GM21737 (cell line): ENCODE data around the gene DNMT3B.

Source experiments
- ATAC-seq: cut with Tn5 transposase; IDR thresholded peaks from one replicate; pipeline ENCODE4 v1.9.1; 2021; ENCODE audit warnings: mild to moderate bottlenecking, moderate library complexity; ENCODE audit not compliant: unreplicated experiment

DNMT3B gene

DNA sequence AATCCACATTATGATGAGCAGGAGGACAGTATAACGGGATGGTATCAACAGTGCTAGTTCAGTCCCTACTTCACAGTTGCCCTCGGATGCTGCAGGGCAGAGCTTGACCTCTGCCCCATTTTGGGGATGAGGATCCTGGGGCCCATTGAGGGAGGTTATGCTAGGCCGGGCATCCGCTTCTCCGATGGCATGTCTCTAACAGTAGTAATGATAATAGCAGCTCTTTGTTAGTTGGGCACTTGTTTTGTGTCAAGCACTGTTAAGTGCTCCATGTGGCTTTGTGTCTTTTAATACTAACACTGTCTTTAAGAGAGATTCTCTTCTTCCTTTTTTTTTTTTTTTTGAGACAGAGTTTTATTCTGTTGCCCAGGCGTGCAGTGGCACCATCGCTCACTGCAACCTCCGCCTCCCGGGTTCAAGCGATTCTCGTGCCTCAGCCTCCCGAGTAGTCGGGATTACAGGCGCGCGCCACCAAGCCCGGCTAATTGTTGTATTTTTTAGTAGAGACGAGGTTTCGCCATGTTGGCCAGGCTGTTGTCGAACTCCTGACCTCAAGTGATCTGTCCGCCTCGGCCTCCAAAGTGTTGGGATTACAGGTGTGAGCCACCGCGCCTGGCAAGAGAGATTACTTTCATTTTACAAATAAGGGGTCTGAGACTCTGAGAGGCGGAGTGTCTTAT lies 58.7 kb downstream of the DNMT3B start:
- ATAC-seq, result no peak

DNA sequence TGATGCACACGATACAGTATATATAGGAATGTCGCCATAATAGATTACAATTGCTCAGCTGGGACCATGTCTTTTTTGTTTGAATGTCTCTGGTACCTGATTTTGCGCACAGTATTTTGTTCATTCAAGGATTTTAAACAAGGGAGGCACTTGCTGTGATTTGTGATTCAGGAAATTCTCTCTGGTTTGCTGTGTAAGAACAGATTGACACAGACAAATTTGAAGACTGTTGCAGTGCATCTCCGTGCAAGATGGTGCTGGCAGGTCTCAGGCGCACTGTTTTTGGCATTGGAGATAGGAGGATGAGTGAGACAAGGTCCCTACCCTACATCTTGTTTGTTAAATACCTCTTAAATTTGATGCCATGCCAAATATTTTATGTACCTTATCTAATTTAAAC lies 60.0 kb downstream of the DNMT3B start:
- ATAC-seq, result no peak

DNA sequence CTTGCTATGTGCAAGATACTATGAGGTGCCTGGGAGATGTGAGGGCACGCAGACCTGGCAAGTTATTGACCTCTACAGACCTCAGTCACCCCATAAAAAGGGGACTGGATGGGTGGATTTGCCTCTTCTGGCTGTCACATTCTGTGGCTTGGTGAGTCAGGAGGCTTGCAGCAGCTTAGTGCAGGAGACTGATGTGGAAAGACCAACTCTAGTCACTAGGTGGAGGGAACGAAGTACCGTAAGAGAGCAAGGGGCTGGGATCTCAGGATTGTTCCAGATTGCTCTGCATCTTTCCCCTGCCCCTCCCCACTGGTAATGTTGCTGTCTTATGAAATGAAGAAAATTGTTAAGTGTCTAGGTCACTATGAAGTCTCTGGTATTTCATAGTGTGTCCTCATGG lies 60.9 kb downstream of the DNMT3B start:
- ATAC-seq, result no peak

DNA sequence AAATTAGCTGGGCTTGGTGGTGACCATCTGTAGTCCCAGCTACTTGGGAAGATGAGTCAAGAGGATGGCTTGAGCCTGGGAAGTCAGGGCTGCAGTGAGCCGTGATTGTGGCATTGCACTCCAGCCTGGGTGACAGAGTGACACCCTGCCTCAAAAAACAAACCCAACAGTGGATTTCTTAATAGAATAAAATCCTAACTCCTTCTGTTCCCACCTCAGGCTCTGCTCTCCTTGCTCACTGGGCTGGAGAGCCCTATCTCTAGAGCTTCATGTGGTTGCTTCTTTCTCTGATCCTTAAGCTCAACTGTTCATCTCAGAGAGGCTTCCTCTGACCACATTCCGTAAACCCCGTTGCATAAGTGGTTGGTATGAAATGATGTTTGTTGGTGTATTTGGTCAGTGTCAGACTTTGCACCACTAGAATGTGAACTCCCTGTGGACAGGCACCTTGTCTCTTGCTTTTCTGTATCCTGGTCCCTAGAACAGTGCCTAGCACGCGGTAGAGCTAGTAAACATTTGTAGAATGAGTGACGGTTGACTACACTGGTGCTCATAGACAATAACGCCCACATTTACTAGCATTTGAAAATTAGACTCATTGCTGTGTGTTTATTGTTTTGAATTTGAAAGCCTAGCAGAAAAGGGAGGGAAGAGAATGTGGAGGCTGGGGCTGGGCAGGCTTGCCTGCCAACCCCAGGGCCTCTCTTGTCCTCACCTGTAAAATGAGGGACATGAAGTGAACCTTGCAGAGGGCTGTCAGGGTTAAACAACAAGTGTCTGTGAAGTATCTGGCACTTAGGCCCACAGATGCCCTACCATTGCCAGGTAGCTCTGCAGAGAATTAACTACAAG lies 61.8 kb downstream of the DNMT3B start:
- ATAC-seq, result no peak

DNA sequence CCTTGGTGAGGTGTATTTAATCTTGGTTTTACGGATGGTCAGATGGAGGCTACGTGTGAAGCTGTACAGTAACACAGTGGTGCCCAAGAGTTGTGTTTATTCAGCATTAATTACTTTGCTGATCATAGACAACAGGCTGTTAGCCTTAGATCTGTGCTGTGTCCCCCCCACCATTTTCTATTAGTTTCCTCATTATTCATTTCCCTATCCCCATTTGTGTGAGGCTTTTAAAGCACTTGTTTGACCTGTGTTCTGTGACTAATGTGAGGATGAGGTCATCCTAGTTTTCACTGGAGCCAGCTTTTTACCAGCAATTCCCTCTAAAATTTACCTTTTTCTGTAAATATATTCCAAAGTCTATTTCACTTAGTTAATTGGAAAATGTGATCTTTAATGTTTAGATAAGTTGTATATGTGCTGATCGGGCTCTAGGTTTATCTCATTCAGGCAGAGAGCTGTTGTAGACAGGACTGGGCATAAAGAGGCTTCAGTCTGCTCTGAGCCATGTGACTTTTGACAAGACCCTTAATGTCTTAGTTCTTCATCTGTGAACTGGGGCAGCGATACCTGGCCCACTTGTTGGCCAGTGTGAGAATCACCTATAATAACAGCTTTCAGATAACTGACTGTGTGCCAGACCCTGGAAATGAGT lies 66.0 kb downstream of the DNMT3B start:
- ATAC-seq, result no peak

DNA sequence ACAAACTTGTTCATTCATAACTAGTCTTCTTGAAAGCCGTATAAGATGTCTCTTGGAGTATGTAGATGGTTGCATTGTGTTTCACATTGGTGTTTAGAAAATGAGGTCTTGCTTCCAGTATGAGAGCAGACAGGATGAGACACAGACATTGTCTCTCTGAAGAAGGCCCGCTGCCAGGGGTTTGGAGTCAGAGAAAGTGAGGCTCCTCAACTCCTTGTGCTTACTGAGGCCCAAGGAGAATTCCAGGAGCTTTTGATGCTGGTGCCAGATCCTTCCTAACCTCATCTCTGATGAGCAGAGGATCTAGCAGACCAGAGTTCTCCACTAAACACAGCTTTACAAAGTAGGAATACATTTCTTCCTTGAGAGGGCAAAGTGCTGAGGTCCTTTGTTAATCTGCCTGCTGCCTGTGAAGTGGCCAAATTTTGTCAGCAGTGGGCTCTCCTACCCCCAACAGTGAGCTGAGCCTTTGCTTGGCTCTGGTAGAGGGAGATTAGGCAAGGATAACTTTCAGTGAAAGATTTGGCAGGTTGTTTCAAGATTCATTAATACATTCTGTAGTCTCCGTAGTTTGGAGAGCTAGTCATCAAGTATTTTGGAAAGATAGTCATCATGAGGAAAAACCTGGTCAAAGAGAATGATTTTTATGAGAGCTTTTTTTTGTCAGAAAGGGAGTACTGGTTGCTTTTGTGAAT lies 67.3 kb downstream of the DNMT3B start:
- no peak for ATAC-seq

DNA sequence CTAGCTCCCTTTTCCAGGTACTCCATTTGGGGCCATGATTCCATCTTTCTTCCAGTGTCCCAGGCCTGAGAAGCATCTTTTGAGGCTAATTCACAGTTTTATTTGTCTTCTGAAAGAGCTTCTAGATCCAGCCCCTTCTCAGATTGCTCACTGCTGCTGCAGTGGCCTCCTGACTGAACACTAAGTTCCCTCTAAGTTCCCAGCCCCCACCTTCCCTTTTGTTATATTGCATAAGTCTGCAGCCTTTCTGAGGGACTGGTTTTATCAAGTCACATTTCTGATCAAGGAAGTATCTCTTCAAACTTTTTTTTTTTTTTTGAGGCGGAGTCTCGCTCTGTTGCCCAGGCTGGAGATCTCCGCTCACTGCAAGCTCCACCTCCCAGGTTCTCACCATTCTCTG lies 68.3 kb downstream of the DNMT3B start:
- ATAC-seq, result no peak

DNA sequence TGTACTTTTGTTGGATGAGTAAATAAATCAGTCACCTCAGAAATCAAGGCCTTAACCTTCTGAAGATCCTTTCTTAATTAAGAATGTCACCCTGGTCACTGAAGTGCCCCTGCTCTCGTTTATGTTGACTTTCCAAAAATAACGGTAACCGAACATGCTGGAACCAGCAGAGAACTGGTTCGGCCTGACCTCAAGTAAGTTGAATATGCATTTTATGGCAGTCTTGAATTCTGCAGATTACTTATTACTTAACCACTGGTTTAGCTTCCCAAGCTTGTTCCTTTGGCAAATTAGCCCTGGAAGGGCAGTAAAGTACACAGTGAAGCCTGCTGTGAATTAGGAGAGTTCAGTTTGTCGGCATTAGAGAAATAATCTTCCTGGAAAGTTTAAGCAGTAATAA lies 69.8 kb downstream of the DNMT3B start:
- no peak for ATAC-seq

DNA sequence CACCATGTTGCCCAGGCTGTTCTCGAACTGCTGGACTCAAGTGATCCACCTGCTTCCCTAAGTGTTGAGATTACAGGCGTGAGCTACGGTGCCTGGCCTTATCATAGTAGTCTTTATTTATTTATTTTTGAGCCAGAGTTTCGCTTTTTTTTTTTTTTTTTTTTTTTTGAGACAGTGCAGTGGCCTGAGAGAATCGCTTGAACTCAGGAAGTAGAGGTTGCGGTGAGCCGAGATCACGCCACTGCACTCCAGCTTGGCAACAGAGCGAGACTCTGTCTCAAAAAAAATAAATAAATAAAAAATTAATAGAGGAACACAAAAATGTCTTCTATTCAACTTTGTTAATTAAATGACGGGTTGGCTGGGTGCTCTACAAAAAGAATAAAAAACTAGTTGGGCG lies 70.5 kb downstream of the DNMT3B start:
- no peak for ATAC-seq

DNA sequence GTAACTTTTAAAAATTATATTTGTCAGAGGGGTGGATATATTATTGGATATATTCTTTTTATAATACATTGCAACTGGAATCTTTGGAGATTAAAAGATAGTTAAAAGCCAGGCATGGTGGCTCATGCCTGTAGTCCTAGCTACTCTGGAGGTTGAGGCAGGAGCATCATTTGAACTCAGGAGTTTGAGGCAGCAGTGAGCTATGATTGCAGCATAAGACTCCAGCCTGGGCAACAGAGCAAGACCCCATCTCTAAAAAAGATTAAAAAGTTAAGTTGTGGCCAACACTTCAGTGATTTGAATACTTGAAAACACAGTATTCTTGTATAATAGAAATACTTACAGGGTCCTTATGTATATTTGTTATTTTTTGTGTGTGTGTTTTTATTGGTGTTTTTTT lies 72.8 kb downstream of the DNMT3B start:
- ATAC-seq, result no peak

DNA sequence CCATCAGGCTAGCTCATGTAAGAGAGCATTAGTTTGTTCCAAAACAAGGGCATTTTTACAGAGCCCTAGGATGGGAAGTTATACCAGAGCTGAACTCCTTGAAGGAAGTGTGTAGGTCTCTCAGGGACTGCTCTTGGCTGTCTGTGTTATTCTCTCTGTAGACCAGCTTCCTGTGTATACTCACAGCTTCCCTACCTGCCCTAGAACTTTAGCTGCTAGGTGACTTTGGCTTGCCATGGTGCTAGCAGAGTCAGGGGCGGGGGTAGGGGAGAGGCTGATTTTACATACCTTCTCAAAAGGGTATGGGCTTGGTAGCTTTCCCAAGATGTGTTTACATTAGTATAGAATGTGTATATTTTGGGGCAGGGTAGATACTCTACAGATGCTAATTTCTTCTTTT lies 75.0 kb downstream of the DNMT3B start:
- no peak for ATAC-seq

DNA sequence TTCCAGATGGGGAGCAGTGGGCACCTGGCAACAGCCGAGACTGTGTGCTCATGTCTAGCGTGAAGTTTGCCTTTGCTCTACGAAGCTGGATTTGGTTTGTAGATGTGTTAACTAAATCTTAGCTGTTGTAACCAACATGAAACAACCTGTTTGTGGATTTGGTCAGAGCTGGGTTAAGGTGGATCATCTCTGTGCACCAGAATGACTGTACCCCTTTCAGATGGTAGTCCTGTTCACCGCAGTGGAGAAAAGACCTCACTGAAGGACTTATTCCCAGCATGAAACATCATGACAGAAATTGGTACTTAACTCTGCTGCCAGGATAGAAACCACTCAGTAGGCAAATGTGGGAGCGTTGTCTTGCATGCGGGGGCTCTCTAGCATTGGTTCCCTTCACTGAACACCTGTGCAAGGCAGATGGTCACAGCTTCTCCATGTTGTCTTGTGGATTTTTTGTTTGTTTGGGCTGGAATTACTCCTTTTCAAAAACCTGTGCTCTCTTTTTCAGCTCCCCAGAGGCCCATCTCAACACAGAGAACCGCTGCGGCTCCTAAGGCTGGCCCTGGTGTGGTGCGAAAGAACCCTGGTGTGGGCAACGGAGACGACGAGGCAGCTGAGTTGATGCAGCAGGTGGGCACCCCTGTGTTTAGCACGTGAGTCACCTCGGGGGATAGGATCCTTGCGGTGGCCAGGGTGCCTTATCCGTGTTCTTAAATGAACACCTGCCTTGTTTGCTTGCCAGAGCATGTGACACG lies 77.2 kb downstream of the DNMT3B start:
- ATAC-seq, result no peak

DNA sequence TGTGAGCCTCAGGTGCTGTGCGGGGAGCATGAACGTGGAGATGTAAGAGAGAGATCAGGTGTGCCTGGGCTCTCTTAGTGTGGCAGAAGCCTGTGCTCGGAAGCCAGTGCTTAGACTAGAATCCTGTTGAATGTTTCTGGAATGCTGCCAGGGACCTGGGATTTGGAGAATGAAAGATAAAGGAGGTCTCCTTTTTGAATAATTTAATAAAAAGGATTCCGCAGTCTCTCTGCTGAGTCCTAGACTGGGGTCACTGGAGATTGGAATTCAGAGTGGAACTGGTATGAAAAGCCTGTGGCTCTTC lies 77.7 kb downstream of the DNMT3B start:
- no peak for ATAC-seq

DNA sequence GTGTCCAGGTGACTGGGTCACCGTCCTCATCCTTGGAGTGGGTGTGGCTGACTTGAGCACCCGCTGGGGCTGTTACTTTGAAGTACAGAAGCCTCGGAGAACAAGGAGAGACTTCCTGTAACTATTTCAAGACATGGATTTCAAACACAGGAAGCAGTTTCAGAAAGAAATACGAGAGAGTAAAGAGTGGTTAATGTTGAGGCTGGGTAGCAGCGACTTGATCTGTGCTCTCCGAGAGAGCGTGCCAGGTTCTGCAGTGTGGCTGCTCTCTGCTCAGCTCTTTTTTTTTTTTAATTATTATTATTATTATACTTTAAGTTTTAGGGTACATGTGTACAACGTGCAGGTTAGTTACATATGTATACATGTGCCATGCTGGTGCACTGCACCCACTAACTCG lies 79.0 kb downstream of the DNMT3B start:
- ATAC-seq, result no peak

DNA sequence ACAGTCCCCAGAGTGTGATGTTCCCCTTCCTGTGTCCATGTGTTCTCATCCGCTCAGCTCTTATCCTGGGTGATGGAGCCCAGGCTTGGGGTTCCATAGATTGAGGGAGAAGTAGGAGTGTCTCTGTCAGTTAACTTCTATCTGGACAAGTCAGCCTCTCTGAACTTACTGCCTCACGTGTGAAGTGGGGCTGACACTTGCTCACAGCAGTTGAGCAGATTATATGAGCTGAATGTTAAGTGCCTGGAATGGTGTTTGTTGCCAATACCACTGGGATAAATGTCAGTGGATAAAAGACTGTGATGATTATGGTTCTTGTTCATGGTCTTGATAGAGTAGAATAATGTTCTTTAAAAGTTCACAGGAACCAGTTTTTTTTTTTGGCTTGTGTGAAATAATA lies 79.4 kb downstream of the DNMT3B start:
- no peak for ATAC-seq

DNA sequence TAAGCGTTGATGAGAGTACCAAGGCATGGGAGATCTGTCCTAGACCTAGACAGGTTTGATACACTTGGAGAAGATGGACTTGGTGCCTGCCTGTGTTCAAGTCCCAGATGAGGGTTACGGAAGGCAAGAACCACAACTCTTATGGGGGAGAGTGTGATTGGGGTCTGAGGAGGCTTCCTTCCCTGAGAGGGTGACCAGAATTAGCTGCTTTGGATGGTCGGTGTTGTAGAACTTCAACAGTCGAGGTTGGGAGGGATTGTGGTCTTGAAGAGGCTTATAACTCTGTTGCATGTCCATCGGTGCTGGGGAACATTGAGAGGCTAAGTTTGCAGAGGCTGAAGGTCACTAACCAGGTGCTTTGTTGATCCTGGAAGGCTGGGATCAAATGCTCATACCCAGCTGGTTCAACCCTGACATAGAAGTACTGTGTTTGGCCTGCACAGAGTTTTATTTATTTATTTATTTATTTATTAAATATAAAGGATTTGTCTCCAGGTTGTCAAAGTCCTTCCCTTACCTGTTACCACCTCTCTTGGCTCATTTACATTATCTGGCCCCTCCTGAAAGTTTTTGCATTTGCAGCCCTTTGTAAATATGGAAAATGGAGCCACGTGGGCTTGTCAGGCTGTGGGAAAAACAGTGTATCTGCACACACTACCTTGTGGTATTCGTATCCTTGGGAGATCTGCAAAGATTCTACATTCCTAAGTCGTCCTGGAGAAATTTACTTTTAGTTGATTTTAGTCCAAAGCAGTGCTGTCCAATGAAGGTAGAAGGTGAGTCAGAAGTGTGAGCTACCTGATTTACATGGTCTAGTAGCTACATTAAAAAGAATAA lies 80.7 kb downstream of the DNMT3B start:
- ATAC-seq, result no peak

DNA sequence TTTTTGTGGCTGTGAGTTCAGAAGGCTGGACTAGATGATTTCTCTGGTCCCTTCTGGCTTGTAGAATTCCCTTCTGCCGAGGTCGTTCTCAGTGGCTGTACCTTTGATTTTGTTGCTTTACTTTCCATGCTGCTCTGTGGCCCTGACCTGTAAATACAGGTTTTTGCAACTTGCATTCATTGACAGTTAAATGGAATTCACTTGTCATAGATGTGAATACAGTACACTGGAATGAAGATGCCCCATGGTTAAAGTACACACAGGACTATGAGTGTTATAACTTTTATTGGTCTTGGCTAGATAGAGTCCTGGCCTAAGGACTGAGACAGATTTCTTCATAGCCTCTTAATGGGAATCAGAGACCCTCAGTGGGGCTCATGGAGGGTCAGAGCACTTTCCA lies 83.6 kb downstream of the DNMT3B start:
- ATAC-seq, result no peak

DNA sequence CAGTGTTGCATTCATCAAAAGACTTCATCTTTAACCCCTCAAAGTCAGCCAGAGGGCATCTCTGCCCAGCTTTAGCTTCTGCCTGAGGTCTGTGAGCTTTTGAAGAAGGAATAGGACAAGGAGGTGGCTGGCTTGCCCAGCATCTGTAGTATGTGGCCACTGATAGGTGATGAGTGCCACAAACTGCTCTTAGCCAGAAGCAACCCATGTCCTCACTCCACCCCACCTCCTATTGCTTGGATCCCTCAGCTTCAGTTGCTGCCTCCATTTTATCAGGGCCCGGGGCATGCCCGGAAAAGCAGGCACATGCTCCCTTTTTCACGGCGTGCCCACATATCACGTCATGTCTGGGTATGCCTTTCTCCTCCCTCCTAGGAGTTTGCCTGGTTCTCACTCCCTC lies 84.7 kb downstream of the DNMT3B start:
- no peak for ATAC-seq

DNA sequence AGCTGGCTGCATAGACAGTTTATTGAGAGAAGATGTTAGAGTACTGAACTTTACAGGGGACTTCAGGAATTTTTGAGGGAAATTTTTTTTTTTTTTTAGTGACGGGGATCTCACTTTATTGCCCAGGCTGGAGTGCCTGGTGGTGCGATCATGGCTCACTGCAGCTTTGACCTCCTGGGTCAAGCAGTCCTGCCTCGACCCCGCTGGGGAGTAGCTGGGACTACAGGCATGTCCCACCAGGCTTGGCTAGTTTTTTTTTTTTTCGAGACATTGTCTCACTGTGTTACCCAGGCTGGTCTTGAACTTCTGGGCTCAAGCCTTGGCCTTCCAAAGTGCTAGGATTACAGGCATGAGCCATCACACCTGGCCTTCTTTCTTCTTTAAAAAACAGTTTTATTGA lies 85.8 kb downstream of the DNMT3B start:
- no peak for ATAC-seq

DNA sequence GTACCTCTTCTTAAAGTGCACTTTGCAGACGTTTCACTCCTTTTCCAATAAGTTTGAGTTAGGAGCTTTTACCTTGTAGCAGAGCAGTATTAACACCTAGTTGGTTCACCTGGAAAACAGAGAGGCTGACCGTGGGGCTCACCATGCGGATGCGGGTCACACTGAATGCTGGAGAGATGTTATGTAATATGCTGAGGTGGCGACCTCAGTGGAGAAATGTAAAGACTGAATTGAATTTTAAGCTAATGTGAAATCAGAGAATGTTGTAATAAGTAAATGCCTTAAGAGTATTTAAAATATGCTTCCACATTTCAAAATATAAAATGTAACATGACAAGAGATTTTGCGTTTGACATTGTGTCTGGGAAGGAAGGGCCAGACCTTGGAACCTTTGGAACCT lies 86.7 kb downstream of the DNMT3B start:
- ATAC-seq, result no peak
